Measurements from ENCODE around the gene CEP112.

Gene CEP112

GRCh38 chr17:65628644-65629036, 563.3 kb downstream of the CEP112 start:
- no peak for DNase-seq

DNA sequence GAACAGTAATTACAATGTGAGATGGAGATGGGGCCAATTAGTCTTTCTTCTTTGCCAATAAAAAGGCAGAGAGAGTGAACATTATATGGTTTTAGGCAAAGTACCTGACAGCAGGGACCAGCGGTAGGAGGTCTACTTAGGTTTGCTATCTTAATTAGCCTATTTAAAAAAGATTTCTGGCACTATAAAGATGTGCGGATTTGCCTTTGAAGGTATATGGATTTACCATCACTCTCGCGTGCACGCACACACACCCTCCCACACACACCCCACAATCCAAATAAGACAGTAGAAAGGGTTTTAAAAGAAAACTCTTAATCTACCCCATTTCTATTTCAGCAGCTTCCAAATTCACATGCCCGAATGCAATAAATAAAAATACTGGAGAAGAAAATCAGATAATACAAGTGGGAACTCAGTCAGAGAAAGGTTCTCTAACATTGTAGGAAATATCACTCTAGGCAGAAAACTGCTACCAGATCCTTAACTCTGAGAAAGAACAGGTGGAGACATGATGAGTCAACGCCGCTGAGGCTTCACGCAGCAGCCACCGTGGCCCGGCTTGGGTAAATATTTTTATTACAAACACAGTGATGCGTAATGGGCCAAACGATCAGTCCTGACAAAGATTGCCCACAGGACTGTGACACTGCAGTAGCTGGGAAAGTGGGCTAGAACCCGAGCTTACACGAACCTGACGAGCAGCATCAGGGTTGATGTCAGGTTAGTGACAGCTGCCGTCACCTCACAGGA, 563.9 kb downstream of the CEP112 start:
- DNase-seq = no peak

GRCh38 chr17:65627108-65627507, 564.8 kb downstream of the CEP112 start:
- no peak for DNase-seq

DNA sequence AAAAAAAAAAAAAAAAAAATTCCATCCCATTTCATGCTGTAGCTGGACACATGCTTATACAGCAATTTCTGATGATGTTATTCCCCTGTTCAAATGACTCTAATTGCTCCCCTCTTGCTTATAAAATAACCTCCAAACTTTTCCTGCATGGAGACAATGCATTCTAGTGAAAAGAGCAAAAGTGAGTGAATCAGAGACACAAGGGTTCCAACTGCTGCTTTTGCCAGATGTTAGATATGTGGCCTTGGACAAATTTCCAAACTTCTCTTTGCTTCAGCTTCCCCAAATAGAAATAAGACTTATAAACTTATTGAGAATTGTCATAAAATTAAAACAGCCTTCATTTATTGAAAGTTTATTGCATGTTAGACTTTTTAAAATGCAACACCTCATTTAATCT, 565.5 kb downstream of the CEP112 start:
- DNase-seq = no peak

- no peak for DNase-seq
Measured at GRCh38 chr17:65618516-65618915, 573.4 kb downstream of the CEP112 start.

DNA sequence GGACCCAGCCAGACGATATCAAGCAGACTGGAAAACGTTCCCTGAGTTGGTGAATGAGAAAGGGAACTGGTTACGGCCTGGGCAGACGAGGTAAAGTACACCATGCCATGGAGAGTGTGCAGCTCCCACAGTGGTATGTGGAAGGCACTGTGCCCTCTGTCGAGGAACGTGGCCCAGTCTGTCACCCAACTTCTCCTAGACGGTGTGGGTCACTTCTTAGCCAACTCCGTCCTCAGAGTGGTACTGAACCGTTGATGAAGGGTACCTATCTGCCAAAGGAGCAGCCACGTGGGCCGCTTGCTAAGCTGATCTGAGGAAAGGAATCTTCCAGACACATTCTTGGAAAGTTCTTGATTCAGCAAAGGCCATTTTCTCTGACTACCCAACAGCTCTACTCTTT, 574.4 kb downstream of the CEP112 start:
- DNase-seq = no peak

DNA sequence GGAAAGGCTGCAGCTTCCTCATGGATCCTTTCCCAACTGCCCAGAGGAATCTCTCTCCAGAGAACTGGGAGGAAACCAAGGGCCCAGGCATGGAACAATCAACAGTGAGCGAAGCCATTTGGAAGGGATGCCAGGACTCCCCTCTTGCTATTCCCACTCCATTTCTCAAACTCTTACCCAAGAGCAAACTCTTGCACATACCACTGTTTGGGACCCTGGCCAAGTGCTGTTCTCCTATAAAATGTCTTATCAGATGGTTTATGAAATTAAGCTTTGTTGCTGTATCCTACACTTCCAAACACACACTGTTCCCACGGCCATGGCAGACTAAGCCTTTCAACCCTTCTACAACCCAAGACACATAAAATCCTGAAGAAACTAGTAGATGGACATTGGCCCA, 582.2 kb downstream of the CEP112 start:
- DNase-seq = no peak

DNA sequence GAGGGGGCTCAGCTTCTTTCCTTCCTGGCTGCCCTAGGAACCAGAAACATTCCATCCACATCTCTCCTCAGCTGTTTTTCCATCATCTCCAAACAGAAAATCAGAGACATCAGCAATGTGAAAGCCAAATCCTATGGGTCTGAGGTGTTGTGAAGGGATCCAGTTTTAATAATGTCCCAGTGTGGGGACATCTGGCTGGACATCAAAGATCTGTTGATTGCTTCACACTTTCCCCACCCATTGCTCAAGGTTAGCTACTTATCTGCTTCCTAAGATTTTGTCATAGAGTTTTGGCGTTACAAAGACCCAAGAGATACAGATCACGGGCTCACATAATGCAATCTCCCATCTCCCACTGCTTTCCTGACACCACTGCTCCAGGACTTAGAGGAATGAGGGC, 582.6 kb downstream of the CEP112 start:
- no peak for DNase-seq

DNA sequence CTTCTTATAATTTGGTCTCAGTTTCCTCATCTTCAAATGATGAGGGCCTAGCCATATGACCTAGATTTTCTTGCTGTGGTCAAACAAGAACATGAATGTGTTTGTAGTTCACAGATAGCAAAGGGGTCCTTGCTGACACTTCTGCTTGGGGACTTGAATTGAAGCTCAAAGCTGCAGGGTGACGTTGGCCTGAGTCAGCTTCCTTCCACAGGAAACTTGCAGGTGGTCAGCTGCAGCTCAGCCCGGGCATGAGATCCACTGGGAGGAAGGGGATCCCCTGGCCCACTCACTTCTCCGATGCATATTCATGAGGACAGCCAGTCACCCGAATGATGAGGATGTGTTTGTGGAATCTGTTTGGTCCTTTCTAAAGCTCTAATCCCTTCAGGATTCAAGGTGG, 587.9 kb downstream of the CEP112 start:
- DNase-seq = no peak

DNA sequence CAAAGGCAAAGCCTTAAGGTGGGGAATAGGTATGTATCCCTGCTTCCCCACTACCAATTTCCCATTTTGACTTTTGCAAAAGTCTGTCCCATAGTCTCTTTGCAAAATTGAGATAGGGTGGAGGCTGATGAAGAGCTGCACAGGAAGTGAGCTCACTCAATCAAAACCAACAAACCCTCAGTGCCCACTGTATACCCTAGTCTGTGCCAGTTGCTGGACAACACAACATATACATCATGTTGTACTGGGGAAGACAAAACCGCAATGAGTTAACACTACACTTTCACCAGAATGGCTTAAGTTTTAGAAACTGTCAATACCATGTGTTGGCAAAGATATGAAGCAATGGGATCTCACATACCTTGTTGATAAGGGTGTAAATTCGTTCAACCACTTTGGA, 590.1 kb downstream of the CEP112 start:
- no peak for DNase-seq

- DNase-seq = no peak
Measured at GRCh38 chr17:65601145-65601544, 590.8 kb downstream of the CEP112 start.

GRCh38 chr17:65600518-65600917, 591.4 kb downstream of the CEP112 start:
- no peak for DNase-seq

DNA sequence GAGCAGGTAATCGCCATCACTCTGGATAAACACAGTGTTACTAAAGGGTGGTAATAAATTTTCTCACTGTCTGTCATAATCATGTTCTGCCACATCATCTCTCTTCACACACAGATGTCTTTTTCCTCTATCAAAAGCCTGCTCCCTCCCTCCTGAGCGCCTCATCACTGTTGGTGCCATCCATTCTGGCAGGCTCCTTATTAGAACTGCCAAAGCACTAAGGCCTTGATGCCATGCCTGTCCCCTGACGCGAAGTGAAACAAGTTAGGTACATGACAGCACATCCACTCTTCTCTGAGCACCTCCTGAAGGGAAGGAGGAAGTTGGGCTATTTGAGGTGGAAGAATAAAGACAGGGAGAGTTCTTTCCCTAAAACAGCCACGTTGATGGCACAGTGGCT, 592.3 kb downstream of the CEP112 start:
- DNase-seq = no peak

GRCh38 chr17:65598746-65599145, 593.2 kb downstream of the CEP112 start:
- DNase-seq = no peak

GRCh38 chr17:65595071-65595656, 596.8 kb downstream of the CEP112 start:
- no peak for DNase-seq

DNA sequence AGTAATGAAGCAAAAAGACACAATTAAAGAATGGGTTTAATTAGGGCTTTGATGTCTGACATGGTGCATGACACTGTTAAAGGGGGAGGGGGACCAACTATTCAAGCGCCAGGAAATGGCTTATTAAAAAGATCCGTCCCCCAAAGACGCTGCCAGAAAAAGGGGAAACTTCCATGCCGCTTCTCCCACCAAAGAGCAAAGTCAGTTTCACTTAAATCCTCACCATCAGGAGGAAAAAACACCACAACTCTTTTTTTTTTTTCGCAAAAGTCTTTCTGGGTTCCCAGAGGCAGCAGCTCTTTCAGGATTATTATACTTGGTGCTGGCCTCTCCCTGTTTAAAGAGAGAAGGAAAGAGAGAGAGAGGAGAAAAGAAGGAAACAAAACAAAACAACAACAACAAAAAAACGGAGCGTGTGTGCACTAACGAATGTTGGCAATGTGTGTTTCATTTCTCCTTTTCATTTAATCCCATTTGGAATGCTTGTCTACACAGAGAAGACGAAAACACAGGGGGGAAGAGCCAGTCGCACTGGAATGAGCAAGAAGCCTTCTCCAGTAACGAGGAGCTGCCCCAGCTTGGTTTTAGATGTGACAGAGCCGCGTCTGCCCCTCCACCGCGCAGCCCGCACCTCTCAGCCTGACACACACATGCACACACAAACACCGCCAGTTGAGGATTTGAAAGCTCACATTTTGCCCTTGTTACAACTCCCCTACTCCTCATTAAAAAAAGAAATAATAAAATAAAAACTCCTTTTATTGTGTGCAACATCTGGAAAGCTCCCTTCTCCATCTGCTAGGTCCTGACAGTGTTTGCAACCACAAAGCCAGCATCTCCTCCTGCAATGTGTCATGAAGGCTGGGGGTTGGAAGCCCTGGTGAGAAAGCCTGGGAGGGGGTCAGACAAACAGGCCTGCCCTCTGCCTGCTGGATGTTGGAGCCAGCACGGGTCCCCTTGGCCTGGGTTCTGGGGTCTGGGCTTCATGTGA, 597.8 kb downstream of the CEP112 start:
- no peak for DNase-seq

DNA sequence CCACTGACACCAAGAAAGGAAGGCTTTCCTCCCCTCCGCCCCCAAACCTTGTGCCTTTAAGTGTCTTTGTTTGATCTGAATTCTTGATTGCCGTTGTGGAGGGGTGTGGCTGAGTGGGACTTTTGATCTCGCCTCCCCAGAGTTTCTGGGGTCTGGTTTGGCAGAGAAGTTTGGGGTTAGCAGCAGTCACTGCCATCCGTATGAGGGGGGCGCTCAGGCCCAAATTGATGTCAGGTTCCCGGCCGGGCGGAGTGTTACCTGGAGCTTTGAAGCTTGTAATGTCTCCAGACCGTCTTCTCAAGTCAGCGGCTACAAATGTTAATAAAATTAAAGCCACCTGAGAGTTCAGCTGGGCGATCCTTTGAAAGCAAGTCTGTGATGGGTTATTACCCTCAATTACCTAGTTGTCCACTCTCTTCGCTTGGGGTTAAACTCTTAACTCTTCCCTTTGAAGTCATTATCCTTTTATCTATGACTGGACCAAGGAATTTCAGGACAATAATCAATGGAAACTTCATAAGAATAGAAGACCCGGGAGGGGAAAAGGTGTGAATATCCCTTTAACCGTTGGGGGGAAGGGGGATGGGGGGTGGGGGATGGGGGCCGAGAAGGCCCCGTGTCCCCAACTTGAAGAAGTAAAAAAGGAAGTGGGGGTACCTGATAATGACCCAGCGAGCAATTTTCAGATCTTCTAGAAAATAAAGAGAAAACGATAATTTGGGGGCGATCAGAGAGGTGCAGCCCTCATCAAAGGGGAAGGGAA, 598.7 kb downstream of the CEP112 start:
- no peak for DNase-seq

- DNase-seq = no peak
Measured at GRCh38 chr17:65592125-65592965, 599.6 kb downstream of the CEP112 start.

GRCh38 chr17:65589321-65589720, 602.6 kb downstream of the CEP112 start:
- no peak for DNase-seq

DNA sequence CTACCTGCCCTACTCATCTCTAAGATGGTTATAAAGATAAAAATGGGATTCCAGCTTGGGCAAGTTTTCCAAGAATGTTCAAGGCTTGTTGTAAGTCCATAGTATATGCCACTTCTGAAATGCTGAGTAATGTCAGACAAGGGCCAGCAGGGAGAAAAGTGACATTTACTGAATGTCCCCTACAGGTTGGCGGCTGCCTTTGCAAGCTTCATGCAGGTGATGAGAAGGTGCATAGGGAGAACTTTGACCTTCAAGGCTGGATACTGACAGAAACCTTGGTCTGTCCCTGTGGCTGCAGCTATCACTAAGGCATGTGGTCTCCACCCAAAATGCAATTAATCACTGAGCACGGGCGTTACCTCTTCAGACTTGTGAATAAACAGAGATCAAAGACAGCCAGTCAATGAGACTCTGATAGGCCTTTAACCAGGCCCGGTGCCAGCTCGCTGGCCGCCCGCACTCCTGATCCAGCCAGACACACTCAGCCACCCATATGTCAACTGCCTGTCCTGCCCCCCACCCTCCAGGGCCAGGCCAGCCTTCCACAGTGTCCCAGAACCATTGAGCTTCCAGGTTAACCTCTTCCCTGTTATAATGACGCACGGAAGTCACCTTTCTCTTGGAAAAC, 603.6 kb downstream of the CEP112 start:
- DNase-seq = no peak

DNA sequence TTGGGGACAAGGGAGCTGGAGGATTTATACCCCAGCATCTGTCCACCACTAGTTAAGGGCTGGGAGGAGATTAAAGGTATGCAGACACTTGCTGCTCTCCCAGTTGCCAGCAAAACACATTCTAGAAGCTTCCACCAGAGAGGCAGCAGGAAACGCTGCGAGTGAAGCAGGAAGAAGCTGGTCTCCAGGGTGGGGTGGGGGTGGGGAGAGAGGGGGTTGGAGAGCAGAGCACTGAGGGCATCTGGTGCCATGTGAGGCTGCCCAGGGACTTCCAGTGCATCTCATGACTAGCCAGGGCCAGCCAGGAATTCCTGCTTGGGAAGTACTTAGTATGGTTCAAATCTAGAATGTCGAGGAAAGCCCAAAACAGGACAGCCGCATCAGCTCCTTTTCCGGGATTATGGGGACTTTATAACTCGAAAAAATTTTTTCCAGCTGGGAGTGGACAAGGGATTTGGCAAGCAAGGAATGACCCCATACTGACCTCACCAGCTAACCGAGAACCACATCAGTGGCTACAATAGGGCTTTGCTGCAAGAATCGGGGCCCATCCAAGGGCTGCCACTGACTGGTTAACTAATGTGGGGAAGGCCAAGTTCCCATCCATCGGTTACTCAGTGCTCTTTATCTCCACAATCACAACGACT, 604.3 kb downstream of the CEP112 start:
- no peak for DNase-seq
